Activated CD8-positive, alpha-beta memory T cell treated with anti-CD3 and anti-CD28 coated beads for 1 hour (primary cell): ENCODE measurements around the gene POU5F2.

Source experiments
- DNase-seq, 2 donors: peaks; one replicate each; pipeline ENCODE4 v3.0.0-alpha.2; 2020; ENCODE audit warnings: low read depth in 1 of 2; ENCODE audit errors: extremely low read depth in 1 of 2

Gene POU5F2

GRCh38 chr5:93741136-93741811 lies at the start of gene POU5F2:
Gene POU5F2, minus strand, starts transcription at chr5:93741600. Its CDS starts 37 bp downstream, at chr5:93741563.
- DNase-seq = no peak

GRCh38 chr5:93790401-93790800 lies 49.0 kb upstream of the POU5F2 start:
- DNase-seq = no peak

GRCh38 chr5:93789173-93790067 lies 48.0 kb upstream of the POU5F2 start:
- no peak for DNase-seq

GRCh38 chr5:93787598-93787997 lies 46.2 kb upstream of the POU5F2 start:
- no peak for DNase-seq

GRCh38 chr5:93785475-93785874 lies 44.1 kb upstream of the POU5F2 start:
- DNase-seq = no peak

GRCh38 chr5:93782978-93783377 lies 41.6 kb upstream of the POU5F2 start:
- no peak for DNase-seq

- no peak for DNase-seq
Measured at GRCh38 chr5:93777620-93778019, 36.2 kb upstream of the POU5F2 start.

GRCh38 chr5:93756372-93756771 lies 15.0 kb upstream of the POU5F2 start:
- DNase-seq = no peak

GRCh38 chr5:93755716-93756115 lies 14.3 kb upstream of the POU5F2 start:
- no peak for DNase-seq

GRCh38 chr5:93748875-93749397 lies 7.5 kb upstream of the POU5F2 start:
- DNase-seq = no peak

GRCh38 chr5:93746406-93747056 lies 5.1 kb upstream of the POU5F2 start:
- no peak for DNase-seq

- no peak for DNase-seq
Measured at GRCh38 chr5:93736284-93736683, 5.1 kb downstream of the POU5F2 start.

- DNase-seq = no peak
Measured at GRCh38 chr5:93735378-93735777, 6.0 kb downstream of the POU5F2 start.

- no peak for DNase-seq
Measured at GRCh38 chr5:93731987-93732386, 9.4 kb downstream of the POU5F2 start.

GRCh38 chr5:93726595-93726994 lies 14.8 kb downstream of the POU5F2 start:
- no peak for DNase-seq

- no peak for DNase-seq
Measured at GRCh38 chr5:93724791-93725190, 16.6 kb downstream of the POU5F2 start.

GRCh38 chr5:93723681-93724080 lies 17.7 kb downstream of the POU5F2 start:
- DNase-seq = no peak

GRCh38 chr5:93723005-93723404 lies 18.4 kb downstream of the POU5F2 start:
- DNase-seq = no peak

GRCh38 chr5:93722588-93722987 lies 18.8 kb downstream of the POU5F2 start:
- no peak for DNase-seq

GRCh38 chr5:93721511-93721910 lies 19.9 kb downstream of the POU5F2 start:
- DNase-seq = no peak

GRCh38 chr5:93721071-93721470 lies 20.3 kb downstream of the POU5F2 start:
- DNase-seq = no peak
